GM18519 (cell line): Measurements from ENCODE around the gene ABHD12B.

ENCODE experiments used
- ATAC-seq: cut with Tn5 transposase; IDR thresholded peaks from one replicate; pipeline ENCODE4 v1.9.1; 2021; ENCODE audit warnings: mild to moderate bottlenecking, moderate library complexity; ENCODE audit not compliant: unreplicated experiment, low FRiP score

The ABHD12B gene

DNA sequence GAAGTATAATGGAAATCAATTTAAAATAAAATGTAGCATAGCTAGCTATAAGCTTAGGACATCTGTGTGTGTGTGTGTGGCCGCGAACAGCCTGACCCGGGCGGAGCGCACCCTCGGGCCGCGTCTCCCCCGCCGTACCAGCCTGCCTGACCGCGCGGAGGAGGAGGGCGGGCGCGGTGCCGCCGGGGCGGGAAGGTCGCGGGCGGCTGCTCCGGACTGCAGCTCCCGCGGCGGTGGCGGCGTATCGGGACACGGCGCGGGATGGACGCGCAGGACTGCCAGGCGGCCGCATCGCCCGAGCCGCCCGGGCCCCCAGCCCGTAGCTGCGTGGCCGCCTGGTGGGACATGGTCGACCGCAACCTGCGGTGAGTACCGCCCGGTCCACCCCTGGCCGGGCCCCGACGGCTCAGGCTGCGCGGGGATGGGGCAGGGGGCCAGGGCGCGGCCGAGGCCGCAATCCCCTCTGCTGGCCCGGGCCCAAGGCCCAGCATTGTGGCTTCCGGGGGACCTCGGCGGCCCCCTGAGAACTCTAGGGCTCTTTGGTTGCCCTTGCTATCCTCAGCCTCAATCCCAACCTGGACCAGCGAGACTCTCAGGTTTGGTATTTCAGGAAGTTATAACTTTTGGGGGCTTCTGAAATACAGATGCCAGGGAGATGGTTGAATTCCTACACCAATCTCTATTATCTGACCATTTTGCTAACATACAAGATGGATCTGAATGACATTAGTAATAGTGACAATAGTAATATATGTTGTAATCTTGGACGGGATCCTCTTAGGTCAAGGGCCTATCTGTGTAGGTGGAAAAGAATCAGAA is at the start of gene ABHD12B:
ABHD12B (plus strand) TSS at position 140 of the 819 bp plus-strand sequence; CDS start at position 262, 122 bp downstream.
- no peak for ATAC-seq

GRCh38 chr14:50822501-50823042 is 49.3 kb upstream of the ABHD12B start:
- ATAC-seq = no peak

DNA sequence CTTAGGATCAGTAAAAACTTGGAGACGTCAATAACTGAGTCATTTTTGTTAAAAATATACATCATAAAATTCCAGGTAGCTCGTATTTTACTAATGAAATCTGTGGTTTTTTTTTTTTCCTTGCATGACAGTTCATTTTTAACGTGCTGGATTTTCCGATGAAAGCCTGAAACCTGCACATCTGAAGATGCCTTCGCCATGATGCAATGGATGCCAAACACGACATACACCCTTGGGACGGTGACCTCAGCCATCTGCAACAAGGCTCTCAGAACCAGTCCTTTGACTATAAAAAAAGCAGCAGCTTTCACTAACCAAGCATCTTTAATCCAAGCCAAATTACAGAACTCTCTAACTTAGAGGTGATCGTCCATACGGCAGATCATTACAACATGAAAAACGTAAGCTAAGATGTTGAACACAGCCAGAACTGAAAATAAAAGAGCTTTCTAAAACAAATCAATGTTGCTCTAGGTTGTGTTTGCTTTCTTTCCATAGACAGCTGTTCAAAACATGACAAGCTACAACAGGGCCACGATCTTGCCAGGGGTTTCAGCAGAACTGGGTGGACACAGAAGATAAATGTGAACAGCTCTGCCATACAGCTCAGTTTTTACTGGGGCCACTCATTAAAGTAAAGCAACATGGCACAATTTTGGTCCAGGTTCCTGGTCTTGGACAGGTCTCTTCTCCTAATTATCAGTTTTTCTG is 48.6 kb upstream of the ABHD12B start:
- ATAC-seq = peak; percentile 5

DNA sequence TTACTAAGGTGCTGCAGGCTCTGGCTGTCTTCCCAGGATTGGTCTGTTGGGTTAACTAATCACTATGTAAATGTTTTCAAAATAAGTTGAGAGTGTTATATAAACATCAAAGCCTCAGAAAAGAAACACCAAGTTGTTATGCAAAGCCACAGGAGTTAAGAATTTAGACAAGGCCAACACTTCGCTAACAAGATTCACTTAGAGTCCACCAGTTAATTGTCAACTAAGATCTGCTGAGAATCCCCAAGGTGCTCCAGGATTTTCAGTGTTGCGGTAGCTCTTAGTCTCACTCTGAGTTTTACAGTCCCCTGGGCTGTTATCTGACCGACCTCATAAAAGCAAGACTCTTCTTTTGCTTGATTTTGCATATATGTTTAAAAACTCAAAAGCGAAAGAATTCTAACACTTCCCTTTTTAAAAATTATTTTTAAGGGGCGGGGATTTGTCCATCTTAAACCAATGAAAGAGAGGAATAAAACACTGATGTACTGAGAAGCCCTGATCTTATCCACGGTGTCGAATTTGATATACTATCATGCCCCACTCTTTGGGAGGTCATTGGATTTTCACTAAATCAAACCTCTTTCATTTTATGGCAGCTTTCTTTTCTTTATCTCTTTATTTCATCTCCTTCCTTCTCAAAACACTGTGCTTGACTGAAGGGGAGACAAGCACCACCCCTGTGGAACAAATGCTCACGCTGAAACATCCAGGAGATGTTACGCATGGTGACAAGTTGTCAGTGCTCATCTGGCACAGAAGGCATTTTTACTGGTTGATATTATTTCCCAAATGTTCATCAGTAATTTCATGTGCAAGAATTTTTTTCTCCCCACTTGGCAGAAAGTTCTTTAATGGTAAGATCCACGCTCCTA is 47.9 kb upstream of the ABHD12B start:
- ATAC-seq = peak; percentile 43

GRCh38 chr14:50825307-50825706 is 46.5 kb upstream of the ABHD12B start:
- ATAC-seq = no peak

GRCh38 chr14:50826681-50827080 is 45.2 kb upstream of the ABHD12B start:
- ATAC-seq = no peak

- ATAC-seq = no peak
Measured at GRCh38 chr14:50828721-50829488, 42.9 kb upstream of the ABHD12B start.

GRCh38 chr14:50829489-50830043 is 42.3 kb upstream of the ABHD12B start:
- no peak for ATAC-seq

- ATAC-seq = peak; percentile 16
Measured at GRCh38 chr14:50830044-50830931, 41.6 kb upstream of the ABHD12B start.

GRCh38 chr14:50830932-50831725 is 40.7 kb upstream of the ABHD12B start, which contains the start of gene NIN:
Gene NIN, minus strand, starts transcription at chr14:50831162. Its CDS starts 9,106 bp downstream, at chr14:50822056.
- ATAC-seq = peak; percentile 62

DNA sequence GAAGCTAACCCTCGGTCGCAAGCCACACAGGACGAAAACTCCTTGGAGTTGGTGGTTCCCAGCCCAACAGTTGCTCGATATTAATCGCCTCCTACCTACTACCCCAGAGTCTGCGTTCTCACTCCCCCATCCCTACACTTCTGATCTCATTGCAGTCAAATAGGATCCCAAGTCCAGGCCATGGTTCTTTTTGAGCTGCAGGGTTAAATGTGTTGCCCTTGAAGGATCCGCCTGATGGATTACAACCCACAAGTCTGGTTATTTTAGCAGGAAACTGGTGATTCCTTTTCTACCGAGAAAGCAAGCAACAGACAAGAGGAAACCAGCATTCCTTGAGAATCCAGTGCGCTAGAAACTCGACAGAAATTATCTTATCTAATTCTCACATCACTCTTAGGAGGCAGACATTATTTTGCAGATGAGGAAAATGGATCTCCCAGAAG is 40.1 kb upstream of the ABHD12B start:
- no peak for ATAC-seq

- ATAC-seq = no peak
Measured at GRCh38 chr14:50832935-50833630, 38.8 kb upstream of the ABHD12B start.

DNA sequence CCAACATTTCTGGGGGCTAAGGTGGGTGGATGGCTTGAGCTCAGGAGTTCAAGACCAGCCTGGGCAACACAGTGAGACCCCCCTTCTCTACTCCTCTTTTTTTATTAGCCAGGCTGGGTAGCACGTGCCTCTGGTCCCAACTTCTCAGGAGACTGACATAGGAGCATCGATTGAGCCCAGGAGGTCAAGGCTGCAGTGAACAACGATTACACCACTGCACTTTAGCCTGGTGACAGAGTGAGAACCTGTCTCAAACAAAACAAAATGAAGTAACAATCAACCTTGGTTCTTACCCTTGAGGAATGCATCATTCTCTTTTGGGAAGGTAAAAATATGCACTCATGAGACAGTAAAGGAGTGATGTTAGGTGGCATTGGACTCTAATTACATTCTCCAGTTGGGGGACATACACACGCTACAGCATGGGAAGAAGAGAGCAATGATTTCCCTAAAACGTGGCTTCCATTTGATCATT is 37.0 kb upstream of the ABHD12B start:
- ATAC-seq = no peak

GRCh38 chr14:50835280-50835679 is 36.6 kb upstream of the ABHD12B start:
- ATAC-seq = no peak

DNA sequence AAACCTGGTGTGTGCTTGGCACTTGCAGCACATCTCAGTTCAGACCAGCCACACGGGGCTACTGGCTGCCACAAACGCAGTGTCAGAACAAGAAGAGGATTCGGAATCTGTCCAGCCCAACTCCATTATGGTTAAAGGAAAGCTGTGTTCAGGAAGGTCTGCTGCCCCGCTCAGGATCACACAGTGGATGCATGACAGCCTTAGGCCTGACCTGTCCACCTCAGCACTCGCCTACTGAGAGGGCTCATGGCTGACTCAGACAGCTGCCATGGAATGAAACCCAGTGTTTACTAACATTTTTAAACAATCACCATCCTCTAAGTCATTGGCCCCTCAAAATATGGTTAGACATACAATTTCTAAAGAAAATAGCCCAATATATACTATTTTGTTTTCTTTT is 35.3 kb upstream of the ABHD12B start:
- no peak for ATAC-seq

- no peak for ATAC-seq
Measured at GRCh38 chr14:50837271-50837670, 34.6 kb upstream of the ABHD12B start.
